Body of pancreas (tissue), 4 donors: Measurements from ENCODE around the gene ACBD6. TPM values are rescaled to one million over a fixed set of nuclear protein-coding genes. Genes with fewer than 3 reads are reported as not detected.

Source experiments
- ATAC-seq: fragments of 150-250 bp; one replicate; pipeline ENCODE4 v1.9.1; 2016
- DNase-seq, 4 donors: peaks; one replicate each; pipeline ENCODE4 v3.0.0-alpha.2; 2019
- H3K27ac ChIP-seq, 4 donors: fragments of 200-600 bp; sonication (generic); 1 replicate in 3 of 4; 2 replicates in 1 of 4; pipeline versions ENCODE4 v1.5.1 to v1.6.1; 2016 to 2019; ENCODE audit warnings: mild to moderate bottlenecking in 1 of 4, mixed read lengths in 1 of 4, moderate library complexity in 1 of 4
- H3K27me3 ChIP-seq, 2 donors: fragments of 200-600 bp; sonication (generic); one replicate each; pipeline ENCODE4 v1.6.0; 2016; ENCODE audit warnings: mild to moderate bottlenecking in 1 of 2
- H3K36me3 ChIP-seq, 2 donors: fragments of 200-600 bp; sonication (generic); replicated peaks in 1 of 2; 2 replicates each; pipeline ENCODE4 v1.5.1; 2016; ENCODE audit warnings: low read depth in 2 of 2; ENCODE audit not compliant: insufficient read depth in 1 of 2
- H3K4me1 ChIP-seq: fragments of 200-600 bp; sonication (generic); one replicate; pipeline ENCODE4 v1.6.0; 2016
- H3K4me3 ChIP-seq, 2 donors: fragments of 200-600 bp; sonication (generic); 1 replicate in 1 of 2; 2 replicates in 1 of 2; pipeline ENCODE4 v1.5.1; 2016 to 2019
- H3K9me3 ChIP-seq, 3 donors: fragments of 200-600 bp; sonication (generic); 1 replicate in 2 of 3; 2 replicates in 1 of 3; pipeline ENCODE4 v1.5.1; 2016
- POLR2A ChIP-seq, 3 donors: fragments of 450-650 bp; IDR thresholded peaks; one replicate each; pipeline ENCODE4 v1.6.1; 2016; ENCODE audit warnings: antibody characterized with exemption in 3 of 3, mild to moderate bottlenecking in 2 of 3
- WGBS, 2 donors: methylation state at CpG; one replicate each; pipeline ENCODE4 v1.1.5; 2017; 5-methylcytosine and 5-hydroxymethylcytosine counted together
- intact Hi-C: fragments of 100-400 bp; cut with DNase I; formaldehyde crosslinking; loops from one replicate; pipeline ENCODE4 v1.15.1; 2023
- total RNA-seq, 2 donors: library from RNA; depleted of rRNA; stranded (reverse); fragments of >200 nt; gene quantifications; one replicate each; pipeline ENCODE4 v1.1.0, GENCODE V29; 2016
- TF ChIP-seq, protein P1 (sequence below), 7 experiments: fragments of 450-650 bp in 4 of 7; fragments of 200-600 bp in 3 of 7; sonication (generic) in 3 of 7; IDR thresholded peaks; one replicate each; pipeline ENCODE4 v1.5.1; 2016 to 2019; ENCODE audit warnings: antibody characterized with exemption in 7 of 7

The ACBD6 gene
- total RNA-seq, 2 donors from 2014 or later = 37.4 to 49.4 TPM

DNA sequence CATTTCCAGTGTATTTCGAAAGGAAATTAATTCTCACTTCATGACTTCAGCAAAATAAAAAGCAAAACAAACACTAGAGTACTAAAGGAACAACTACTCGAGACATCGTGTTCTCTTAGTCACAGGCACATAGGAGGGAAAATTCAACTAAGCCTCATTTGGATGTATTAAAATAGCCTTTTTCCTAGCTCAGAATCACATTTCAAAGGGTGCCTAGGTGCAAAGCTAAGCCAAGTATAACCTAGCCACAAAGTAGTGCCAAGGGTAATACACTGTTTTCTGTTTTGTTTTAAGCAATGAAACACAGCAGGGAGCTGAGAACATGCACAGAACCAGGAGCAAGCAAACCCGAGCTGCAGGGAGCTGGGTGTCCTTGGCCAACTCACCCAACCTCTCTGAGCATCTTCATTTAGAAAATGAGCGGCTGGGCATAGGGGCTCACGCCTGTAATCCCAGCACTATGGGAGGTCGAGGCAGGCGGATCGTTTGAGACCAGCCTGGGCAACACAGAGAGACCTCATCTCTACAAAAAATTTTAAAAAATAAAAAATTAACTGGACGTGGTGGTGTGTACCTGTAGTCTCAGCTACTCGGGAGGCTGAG, 26.6 kb upstream of the ACBD6 start:
- Histone ChIP-seq H3K4me1 (peaks cover 13% of the 10 kb centered on the region), H3K27me3 (no peaks in the 10 kb centered on the region), H3K4me3 (no peak overlapping the region), H3K27ac (peak overlapping the region in 1 of 4 donors; percentile 20), H3K36me3 (no peaks in the 10 kb centered on the region), H3K9me3 (no peaks in the 10 kb centered on the region)
- DNase-seq (no peak), ATAC-seq (no peak)
- TF ChIP-seq POLR2A (IDR thresholded peaks at IDR 0.05) = no peak
- TF ChIP-seq, protein P1, sequence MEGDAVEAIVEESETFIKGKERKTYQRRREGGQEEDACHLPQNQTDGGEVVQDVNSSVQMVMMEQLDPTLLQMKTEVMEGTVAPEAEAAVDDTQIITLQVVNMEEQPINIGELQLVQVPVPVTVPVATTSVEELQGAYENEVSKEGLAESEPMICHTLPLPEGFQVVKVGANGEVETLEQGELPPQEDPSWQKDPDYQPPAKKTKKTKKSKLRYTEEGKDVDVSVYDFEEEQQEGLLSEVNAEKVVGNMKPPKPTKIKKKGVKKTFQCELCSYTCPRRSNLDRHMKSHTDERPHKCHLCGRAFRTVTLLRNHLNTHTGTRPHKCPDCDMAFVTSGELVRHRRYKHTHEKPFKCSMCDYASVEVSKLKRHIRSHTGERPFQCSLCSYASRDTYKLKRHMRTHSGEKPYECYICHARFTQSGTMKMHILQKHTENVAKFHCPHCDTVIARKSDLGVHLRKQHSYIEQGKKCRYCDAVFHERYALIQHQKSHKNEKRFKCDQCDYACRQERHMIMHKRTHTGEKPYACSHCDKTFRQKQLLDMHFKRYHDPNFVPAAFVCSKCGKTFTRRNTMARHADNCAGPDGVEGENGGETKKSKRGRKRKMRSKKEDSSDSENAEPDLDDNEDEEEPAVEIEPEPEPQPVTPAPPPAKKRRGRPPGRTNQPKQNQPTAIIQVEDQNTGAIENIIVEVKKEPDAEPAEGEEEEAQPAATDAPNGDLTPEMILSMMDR (IDR thresholded peaks at IDR 0.05) = no peak
- 83 to 86% methylated on average over 11 of the region's 11 CpGs for WGBS, 2 donors
- intact Hi-C loops = loop anchor here (10.0 kb wide), 2 partner anchors 326 to 626 kb away; no protein-coding TSS in a partner anchor

DNA sequence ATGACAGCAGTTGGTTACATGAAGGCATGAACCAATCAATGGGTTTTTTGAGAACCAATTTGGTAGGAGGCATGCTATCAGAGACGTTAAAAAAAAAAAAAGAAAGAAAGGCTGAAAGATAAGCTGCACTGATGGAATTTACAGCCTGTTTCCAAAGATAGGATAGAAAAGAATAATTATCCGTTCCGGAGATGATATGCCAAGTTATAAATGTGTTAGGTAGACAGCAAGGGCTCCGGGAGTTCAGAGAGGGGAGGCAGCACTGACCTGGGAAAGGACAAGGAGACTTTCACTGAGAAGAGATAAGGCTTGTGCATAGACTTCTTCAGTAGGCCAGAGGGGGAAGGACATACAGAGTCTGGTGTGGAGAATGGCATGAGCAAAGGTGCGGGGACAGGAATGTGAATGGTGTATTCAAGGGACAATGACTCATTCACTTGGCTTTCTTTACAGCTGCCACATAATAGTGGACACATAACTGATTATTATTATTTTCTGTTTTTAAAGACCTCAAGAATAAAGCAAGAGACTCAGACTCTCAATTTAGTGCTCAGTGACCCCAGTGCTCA, 24.8 kb upstream of the ACBD6 start:
- TF ChIP-seq POLR2A (IDR thresholded peaks at IDR 0.05) = no peak
- TF ChIP-seq, protein P1 (IDR thresholded peaks at IDR 0.05) = no peak
- Histone ChIP-seq H3K36me3 (no peaks in the 10 kb centered on the region), H3K9me3 (no peaks in the 10 kb centered on the region), H3K4me3 (no peak overlapping the region), H3K27ac (no peak overlapping the region), H3K4me1 (peaks cover 15% of the 10 kb centered on the region), H3K27me3 (no peaks in the 10 kb centered on the region)
- ATAC-seq (peak; percentile 16), DNase-seq (no peak)
- intact Hi-C loops = loop anchor here (10.0 kb wide), 2 partner anchors 328 to 628 kb away; no protein-coding TSS in a partner anchor
- 41 to 56% methylated on average over 5 of the region's 5 CpGs for WGBS, 2 donors

DNA sequence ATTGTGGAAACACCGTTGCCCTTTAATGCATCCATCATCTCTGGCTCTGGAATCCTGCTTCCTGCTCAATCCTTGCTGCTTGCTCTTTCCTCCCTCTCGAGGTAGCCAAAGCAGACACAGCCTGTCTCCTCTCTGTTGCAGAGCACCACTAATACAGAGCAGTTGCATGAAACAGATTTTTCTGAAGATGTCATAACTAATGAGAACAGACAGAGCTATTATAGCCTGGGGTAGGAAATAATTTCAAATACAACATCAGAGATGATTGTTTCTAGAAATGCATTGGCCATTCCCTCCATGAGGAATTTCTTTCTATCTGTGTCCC, 23.3 kb upstream of the ACBD6 start:
- H3K27me3 ChIP-seq = no peaks in the 10 kb centered on the region
- H3K4me3 ChIP-seq = no peak overlapping the region
- H3K36me3 ChIP-seq = no peaks in the 10 kb centered on the region
- peaks cover 23% of the 10 kb centered on the region for H3K4me1 ChIP-seq
- TF ChIP-seq POLR2A (IDR thresholded peaks at IDR 0.05) = no peak
- TF ChIP-seq, protein P1 (IDR thresholded peaks at IDR 0.05) = no peak
- DNase-seq (no peak), ATAC-seq (no peak)
- WGBS, 2 donors = 39 to 53% methylated on average over 2 of the region's 2 CpGs
- H3K27ac ChIP-seq = no peak overlapping the region
- H3K9me3 ChIP-seq = no peaks in the 10 kb centered on the region
- intact Hi-C loops = loop anchor here (10.0 kb wide), 2 partner anchors 329 to 629 kb away; no protein-coding TSS in a partner anchor

DNA sequence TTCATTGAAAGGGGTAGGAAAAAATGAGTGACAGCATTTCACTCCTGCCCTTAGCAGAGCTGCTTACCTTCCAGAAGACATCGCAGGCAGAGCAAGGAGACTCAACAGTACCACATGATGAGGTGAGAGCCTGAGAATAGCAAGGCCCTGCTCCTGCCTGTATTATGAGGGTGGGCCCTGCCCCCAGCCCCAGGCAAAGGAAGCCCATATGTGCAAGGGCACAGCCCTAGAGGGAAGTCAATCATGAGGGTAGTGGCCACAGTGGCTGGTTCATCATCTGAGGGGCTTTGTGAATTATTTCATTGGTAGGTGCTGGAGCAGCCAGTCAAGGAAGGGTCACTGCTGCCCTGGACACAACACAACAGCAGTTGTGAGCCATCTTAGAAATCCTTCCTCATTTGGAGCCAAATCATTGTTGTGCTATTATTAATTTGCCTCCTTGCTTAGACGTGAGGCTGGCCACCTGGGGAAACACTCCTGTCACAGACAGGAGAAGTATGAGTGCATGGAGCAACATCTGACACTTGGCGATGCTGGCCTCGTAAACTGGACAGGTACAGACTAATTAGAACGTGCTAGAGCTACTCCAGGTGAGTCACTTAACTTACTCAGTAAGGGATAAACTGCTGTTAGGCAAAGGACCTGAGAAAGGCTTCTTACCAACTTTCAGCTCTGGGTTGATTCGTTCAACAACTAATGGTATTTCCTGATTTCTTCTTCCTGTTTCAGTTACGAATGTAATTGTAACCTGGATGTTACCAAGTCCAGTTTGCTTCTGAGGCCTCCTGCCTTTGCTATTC, 22.7 kb upstream of the ACBD6 start:
- WGBS, 2 donors = 64 to 67% methylated on average over 7 of the region's 7 CpGs
- Histone ChIP-seq H3K4me3 (no peak overlapping the region), H3K9me3 (no peaks in the 10 kb centered on the region), H3K27me3 (no peaks in the 10 kb centered on the region), H3K4me1 (peaks cover 20% of the 10 kb centered on the region), H3K36me3 (no peaks in the 10 kb centered on the region), H3K27ac (no peak overlapping the region)
- no peak for ATAC-seq
- TF ChIP-seq, protein P1 (IDR thresholded peaks at IDR 0.05) = no peak
- TF ChIP-seq POLR2A (IDR thresholded peaks at IDR 0.05) = no peak
- DNase-seq = no peak
- intact Hi-C loops = loop anchor here (10.0 kb wide), 2 partner anchors 330 to 630 kb away; no protein-coding TSS in a partner anchor
